H9 (cell line): ENCODE results near the gene BZW2. TPM values are rescaled to one million over a fixed set of nuclear protein-coding genes. Genes with fewer than 3 reads are reported as not detected.

Experiments used
- DNase-seq: peaks from one replicate; pipeline ENCODE4 v3.0.0-alpha.2; 2017
- H2AFZ ChIP-seq: one replicate; pipeline ENCODE4 v1.6.1; 2013; ENCODE audit warnings: mild to moderate bottlenecking, low read length, control low read depth, moderate library complexity
- H2AK5ac ChIP-seq: 2 replicates; pipeline ENCODE4 v1.6.1; 2013; ENCODE audit warnings: low read length, control low read depth, mixed read lengths; ENCODE audit not compliant: insufficient read length
- H2BK120ac ChIP-seq: one replicate; pipeline ENCODE4 v1.6.1; 2013; ENCODE audit warnings: low read depth, mild to moderate bottlenecking, low read length, control low read depth, inconsistent platforms; ENCODE audit not compliant: poor library complexity, severe bottlenecking
- H2BK12ac ChIP-seq: 2 replicates; pipeline ENCODE4 v1.6.1; 2013; ENCODE audit warnings: low read length, control low read depth, mixed read lengths, low read depth; ENCODE audit not compliant: insufficient read length
- H2BK15ac ChIP-seq: 2 replicates; pipeline ENCODE4 v1.6.1; 2013; ENCODE audit warnings: low read depth, low read length, control low read depth
- H2BK20ac ChIP-seq: one replicate; pipeline ENCODE4 v1.6.1; 2013; ENCODE audit warnings: low read depth, mild to moderate bottlenecking, low read length, control low read depth, inconsistent platforms; ENCODE audit not compliant: poor library complexity, severe bottlenecking
- H2BK5ac ChIP-seq: 2 replicates; pipeline ENCODE4 v1.6.1; 2013; ENCODE audit warnings: low read length, control low read depth, mixed read lengths; ENCODE audit not compliant: insufficient read length
- H3K14ac ChIP-seq: 2 replicates; pipeline ENCODE4 v1.6.1; 2013; ENCODE audit warnings: low read length, control low read depth; ENCODE audit not compliant: insufficient read depth
- H3K18ac ChIP-seq: 2 replicates; pipeline ENCODE4 v1.6.1; 2013; ENCODE audit warnings: low read depth, mild to moderate bottlenecking, mixed read lengths, low read length, control low read depth; ENCODE audit not compliant: insufficient read length
- H3K23ac ChIP-seq: 2 replicates; pipeline ENCODE4 v1.6.1; 2013; ENCODE audit warnings: low read length, control low read depth, mixed read lengths, low read depth; ENCODE audit not compliant: insufficient read length
- H3K23me2 ChIP-seq: 2 replicates; pipeline ENCODE4 v1.6.1; 2013; ENCODE audit warnings: low read depth, mild to moderate bottlenecking, mixed read lengths, low read length, control low read depth; ENCODE audit not compliant: insufficient read length, poor library complexity, severe bottlenecking
- H3K27ac ChIP-seq: 2 replicates; pipeline ENCODE4 v1.5.1; 2013; ENCODE audit warnings: low read length, control low read depth, mixed read lengths, low read depth; ENCODE audit not compliant: insufficient read length
- H3K27me3 ChIP-seq: 2 replicates; pipeline ENCODE4 v1.6.1; 2013; ENCODE audit warnings: low read length, control low read depth, inconsistent platforms; ENCODE audit not compliant: insufficient read depth
- H3K4ac ChIP-seq: 2 replicates; pipeline ENCODE4 v1.6.1; 2013; ENCODE audit warnings: low read depth, mild to moderate bottlenecking, control low read depth, inconsistent platforms, low read length, moderate library complexity
- H3K4me1 ChIP-seq: 2 replicates; pipeline ENCODE4 v1.6.1; 2013; ENCODE audit warnings: low read length, control low read depth, inconsistent platforms; ENCODE audit not compliant: insufficient read depth
- H3K4me2 ChIP-seq: 2 replicates; pipeline ENCODE4 v1.6.1; 2013; ENCODE audit warnings: low read length, control low read depth, mixed read lengths; ENCODE audit not compliant: insufficient read length, insufficient read depth
- H3K56ac ChIP-seq: 2 replicates; pipeline ENCODE4 v1.6.1; 2013; ENCODE audit warnings: low read depth, mild to moderate bottlenecking, mixed read lengths, low read length, control low read depth; ENCODE audit not compliant: insufficient read length
- H3K79me1 ChIP-seq: 2 replicates; pipeline ENCODE4 v1.6.1; 2013; ENCODE audit warnings: low read depth, mild to moderate bottlenecking, moderate library complexity, low read length, control low read depth, inconsistent platforms; ENCODE audit not compliant: insufficient read depth, poor library complexity, severe bottlenecking
- H3K79me2 ChIP-seq: 2 replicates; pipeline ENCODE4 v1.6.1; 2013; ENCODE audit warnings: low read length, control low read depth, inconsistent platforms; ENCODE audit not compliant: insufficient read depth
- H3K9ac ChIP-seq: 2 replicates; pipeline ENCODE4 v1.6.1; 2013; ENCODE audit warnings: low read length, control low read depth, mixed read lengths; ENCODE audit not compliant: insufficient read length; ENCODE audit errors: extremely low read depth
- H3K9me3 ChIP-seq: one replicate; pipeline ENCODE4 v1.6.1; 2013; ENCODE audit warnings: low read depth, low read length, inconsistent platforms; ENCODE audit not compliant: control insufficient read depth
- H3T11ph ChIP-seq: one replicate; pipeline ENCODE4 v1.6.1; 2013; ENCODE audit warnings: mild to moderate bottlenecking, low read length, control low read depth, inconsistent platforms
- H4K20me1 ChIP-seq: one replicate; pipeline ENCODE4 v1.6.1; 2013; ENCODE audit not compliant: control insufficient read depth, insufficient read length, insufficient read depth
- H4K5ac ChIP-seq: 2 replicates; pipeline ENCODE4 v1.6.1; 2013; ENCODE audit warnings: low read depth, mild to moderate bottlenecking, mixed read lengths, low read length, control low read depth; ENCODE audit not compliant: insufficient read length
- H4K8ac ChIP-seq: replicated peaks from 2 replicates; pipeline ENCODE4 v1.6.1; 2013; ENCODE audit warnings: low read length, control low read depth, mixed read lengths, low read depth; ENCODE audit not compliant: insufficient read length
- H4K91ac ChIP-seq: 2 replicates; pipeline ENCODE4 v1.6.1; 2013; ENCODE audit warnings: low read depth, mild to moderate bottlenecking, moderate library complexity, mixed read lengths, low read length, control low read depth; ENCODE audit not compliant: insufficient read length
- H3K27ac Mint-ChIP-seq, 3 experiments: 2 replicates in 2 of 3; 3 replicates in 1 of 3; pipeline ENCODE4 v1.8.0; 2020 to 2021; ENCODE audit warnings: mixed read lengths in 3 of 3, mild to moderate bottlenecking in 1 of 3, moderate library complexity in 1 of 3
- H3K27me3 Mint-ChIP-seq: 2 replicates; pipeline ENCODE4 v1.8.0; 2021; ENCODE audit warnings: low read depth, mild to moderate bottlenecking, moderate library complexity, mixed read lengths
- H3K36me3 Mint-ChIP-seq, 3 experiments: 2 replicates in 2 of 3; 3 replicates in 1 of 3; pipeline ENCODE4 v1.8.0; 2020 to 2021; ENCODE audit warnings: low read depth in 3 of 3, mixed read lengths in 3 of 3; ENCODE audit not compliant: insufficient read depth in 1 of 3
- H3K4me1 Mint-ChIP-seq, 2 experiments: 2 replicates each; pipeline ENCODE4 v1.8.0; 2020; ENCODE audit warnings: mixed read lengths in 2 of 2
- H3K4me3 Mint-ChIP-seq, 2 experiments: 2 replicates in 1 of 2; 3 replicates in 1 of 2; pipeline ENCODE4 v1.8.0; 2020 to 2021; ENCODE audit warnings: mild to moderate bottlenecking in 2 of 2, mixed read lengths in 2 of 2, moderate library complexity in 1 of 2
- H3K9me3 Mint-ChIP-seq, 2 experiments: 2 replicates in 1 of 2; 3 replicates in 1 of 2; pipeline ENCODE4 v1.8.0; 2020; ENCODE audit warnings: mild to moderate bottlenecking in 2 of 2, mixed read lengths in 2 of 2, moderate library complexity in 1 of 2
- CTCF ChIP-seq: fragments of 200-600 bp; sonication (generic); conservative IDR thresholded peaks from 3 replicates; pipeline ENCODE4 v1.8.0; 2021; ENCODE audit warnings: antibody characterized with exemption, mild to moderate bottlenecking
- WGBS: extraction: QIAGEN DNeasy Blood & Tissue Kit; methylation state at CpG from one replicate; pipeline ENCODE4 v1.1.7; 2013; ENCODE audit warnings: missing lambda C conversion rate, low lambda C conversion rate, mixed read lengths; ENCODE audit not compliant: insufficient read length; ENCODE audit errors: extremely low coverage; 5-methylcytosine and 5-hydroxymethylcytosine counted together
- total RNA-seq: library from RNA; stranded (reverse); gene quantifications from 2 replicates; pipeline ENCODE4 v1.2.1, GENCODE V29; 2021

BZW2 gene
- total RNA-seq, 1 experiment from 2014 or later, result 64.6 TPM

GRCh38 chr7:16604054-16604453 is 41.9 kb upstream of the BZW2 start:
- Histone ChIP-seq H2BK15ac (no peak overlapping the region), H3K79me1 (no peaks in the 10 kb centered on the region), H3K4ac (no peak overlapping the region), H3K27ac (no peak overlapping the region), H2AFZ (no peak overlapping the region), H3T11ph (no peak overlapping the region), H4K8ac (no peak overlapping the region), H2BK120ac (no peak overlapping the region), H2BK5ac (no peak overlapping the region), H3K14ac (no peak overlapping the region), H2AK5ac (no peak overlapping the region), H3K9ac (no peak overlapping the region), H3K4me2 (no peak overlapping the region), H3K23ac (no peak overlapping the region), H2BK12ac (no peak overlapping the region), H3K9me3 (no peaks in the 10 kb centered on the region), H3K27me3 (no peaks in the 10 kb centered on the region), H3K56ac (no peak overlapping the region), H3K18ac (no peak overlapping the region), H4K20me1 (no peaks in the 10 kb centered on the region), H2BK20ac (no peak overlapping the region), H3K79me2 (no peaks in the 10 kb centered on the region), H4K91ac (no peak overlapping the region), H3K23me2 (no peaks in the 10 kb centered on the region), H3K4me1 (no peaks in the 10 kb centered on the region), H4K5ac (no peak overlapping the region)
- peaks cover 7 to 21% (median 7%) of the 10 kb centered on the region in 3 experiments; a peak in 4 of 7 replicates for H3K36me3 Mint-ChIP-seq
- no peaks in the 10 kb centered on the region for H3K4me1 Mint-ChIP-seq
- H3K27me3 Mint-ChIP-seq, result no peaks in the 10 kb centered on the region
- WGBS, result no CpG with 5 or more reads among the region's 3 CpGs
- DNase-seq, result no peak
- no peak overlapping the region for H3K27ac Mint-ChIP-seq
- no peaks in the 10 kb centered on the region for H3K9me3 Mint-ChIP-seq
- TF ChIP-seq CTCF, result no peak; the same call in 2 of the 3 replicates
- H3K4me3 Mint-ChIP-seq, result no peak overlapping the region
